IPS-15b (cell line): ENCODE data around the gene PCP4L1.

Experiments
- H3K27me3 ChIP-seq: one replicate; pipeline ENCODE4 v1.6.1; 2013; ENCODE audit warnings: low read length; ENCODE audit not compliant: control insufficient read depth, insufficient read depth
- H3K36me3 ChIP-seq: one replicate; pipeline ENCODE4 v1.6.1; 2013; ENCODE audit warnings: low read length; ENCODE audit not compliant: control insufficient read depth, insufficient read depth
- H3K4me1 ChIP-seq: one replicate; pipeline ENCODE4 v1.6.1; 2013; ENCODE audit warnings: mild to moderate bottlenecking, low read length; ENCODE audit not compliant: control insufficient read depth, insufficient read depth
- H3K4me3 ChIP-seq: one replicate; pipeline ENCODE4 v1.5.1; 2013; ENCODE audit warnings: low read depth, low read length
- H3K9ac ChIP-seq: one replicate; pipeline ENCODE4 v1.6.1; 2013; ENCODE audit warnings: low read depth, mild to moderate bottlenecking, low read length
- H3K9me3 ChIP-seq: one replicate; pipeline ENCODE4 v1.6.1; 2013; ENCODE audit warnings: mild to moderate bottlenecking, low read length; ENCODE audit not compliant: control insufficient read depth, insufficient read depth

The PCP4L1 gene

DNA sequence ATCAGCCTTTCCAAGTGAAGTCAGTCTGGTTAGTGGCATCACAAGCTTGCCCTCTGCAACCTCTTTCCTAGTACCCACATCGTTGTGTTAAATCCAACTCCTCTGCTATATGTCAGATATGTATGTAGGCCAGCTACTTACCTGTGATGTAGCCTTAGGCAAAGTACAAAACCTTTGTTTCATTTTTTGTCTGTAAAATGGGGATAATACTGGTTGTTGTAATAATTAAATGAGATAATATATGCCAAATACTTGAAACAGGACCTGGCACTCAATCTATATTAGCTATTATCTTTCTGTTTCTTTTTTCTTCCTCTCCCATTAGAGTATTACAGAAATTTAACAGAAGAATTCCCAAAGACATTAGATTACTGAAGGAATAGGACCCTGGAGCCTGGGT lies 1.2 kb downstream of the PCP4L1 start:
- Histone ChIP-seq H3K9me3 (peaks cover 6% of the 10 kb centered on the region), H3K36me3 (no peaks in the 10 kb centered on the region), H3K9ac (no peak overlapping the region), H3K4me1 (peaks cover 15% of the 10 kb centered on the region), H3K4me3 (no peak overlapping the region), H3K27me3 (peaks cover 33% of the 10 kb centered on the region)

GRCh38 chr1:161260376-161261260 lies 2.1 kb downstream of the PCP4L1 start:
- H3K27me3 ChIP-seq = peaks cover 33% of the 10 kb centered on the region
- H3K4me3 ChIP-seq = no peak overlapping the region
- peaks cover 6% of the 10 kb centered on the region for H3K9me3 ChIP-seq
- H3K36me3 ChIP-seq = no peaks in the 10 kb centered on the region
- peaks cover 15% of the 10 kb centered on the region for H3K4me1 ChIP-seq
- no peak overlapping the region for H3K9ac ChIP-seq

DNA sequence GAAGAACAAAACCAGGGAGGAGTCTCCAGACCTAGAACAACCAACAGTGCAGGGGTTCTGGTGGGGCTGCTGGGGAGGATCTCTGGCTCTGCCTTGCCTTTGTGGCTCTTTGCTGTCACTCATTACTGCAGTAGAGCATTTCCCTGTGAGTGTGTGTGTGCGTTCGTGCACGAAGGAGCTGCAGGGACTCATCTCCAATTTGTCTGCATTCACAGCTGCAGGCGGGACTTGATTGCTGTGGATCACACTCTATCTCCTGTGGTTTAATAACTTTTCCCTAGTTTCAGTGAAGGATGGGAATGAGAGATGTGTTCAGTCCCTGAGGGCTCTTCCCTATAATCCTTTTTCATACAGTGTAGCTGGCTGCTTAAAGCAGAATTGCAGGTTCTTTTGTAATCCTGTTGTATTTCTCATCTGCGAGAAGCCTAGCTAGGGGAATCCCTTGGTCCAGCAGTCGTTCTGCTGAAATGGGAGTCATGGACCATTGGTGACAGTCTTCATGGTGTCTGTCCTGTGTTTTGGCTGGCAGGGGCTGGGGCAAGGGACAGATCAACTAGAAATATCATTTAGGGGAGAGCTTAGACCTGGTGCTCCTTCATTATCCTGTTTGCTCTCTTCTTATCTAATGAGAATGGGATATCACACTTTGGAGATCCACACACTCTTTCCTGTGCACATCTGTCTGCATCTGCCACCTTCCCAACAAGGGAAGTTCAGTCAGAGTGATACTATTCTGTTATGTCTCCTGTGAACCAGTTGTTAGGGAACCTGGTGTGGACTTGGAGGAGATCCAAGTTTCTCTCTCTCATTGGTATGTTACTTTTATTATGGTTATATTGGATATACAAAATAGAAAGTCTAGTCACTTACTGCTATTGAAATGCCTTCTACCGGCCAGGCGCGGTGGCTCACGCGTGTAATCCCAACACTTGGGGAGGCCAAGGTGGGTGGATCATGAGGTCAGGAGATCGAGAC lies 3.0 kb downstream of the PCP4L1 start:
- H3K9me3 ChIP-seq = peaks cover 3% of the 10 kb centered on the region
- peaks cover 15% of the 10 kb centered on the region for H3K4me1 ChIP-seq
- H3K4me3 ChIP-seq = no peak overlapping the region
- no peaks in the 10 kb centered on the region for H3K36me3 ChIP-seq
- no peak overlapping the region for H3K9ac ChIP-seq
- H3K27me3 ChIP-seq = peaks cover 33% of the 10 kb centered on the region

DNA sequence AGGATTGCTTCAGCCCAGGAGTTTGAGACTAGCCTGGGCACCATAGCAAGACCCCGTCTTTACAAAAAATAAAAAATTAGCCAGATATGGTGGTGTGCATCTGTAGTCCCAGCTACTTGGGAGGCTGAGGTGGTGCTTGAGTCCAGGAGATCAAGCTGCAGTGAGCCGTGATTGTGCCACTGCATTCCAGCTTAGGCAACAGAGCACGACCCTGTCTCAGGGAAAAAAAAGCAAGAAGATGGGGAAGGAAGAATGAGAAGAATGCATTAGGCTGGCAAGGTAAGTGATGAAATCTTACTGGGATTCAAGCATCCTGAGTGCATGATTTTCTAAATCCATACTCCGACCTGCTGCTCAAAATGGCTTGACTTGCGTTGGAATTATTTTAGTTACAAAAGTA lies 6.8 kb downstream of the PCP4L1 start:
- Histone ChIP-seq H3K9me3 (no peaks in the 10 kb centered on the region), H3K9ac (no peak overlapping the region), H3K4me3 (no peak overlapping the region), H3K4me1 (peaks cover 13% of the 10 kb centered on the region), H3K36me3 (no peaks in the 10 kb centered on the region), H3K27me3 (peaks cover 14% of the 10 kb centered on the region)

DNA sequence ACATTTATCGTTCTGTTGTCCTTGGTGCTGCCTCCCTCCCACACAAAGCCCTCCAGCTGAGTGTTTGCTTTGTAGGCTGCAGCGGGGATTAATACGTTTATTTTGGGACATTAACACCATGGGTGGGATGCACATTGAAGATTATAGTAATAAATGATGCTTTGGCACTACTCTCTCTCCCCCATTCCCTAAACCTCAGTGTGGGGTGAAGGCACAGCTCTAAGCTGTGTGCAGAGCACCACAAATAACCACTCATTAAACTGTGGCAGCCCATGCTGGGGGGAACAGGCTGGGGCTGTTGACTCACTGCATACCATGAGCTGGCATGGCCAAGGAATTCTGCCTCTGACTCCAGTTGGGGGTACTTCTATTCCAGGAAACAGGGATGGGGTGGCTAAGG lies 7.7 kb downstream of the PCP4L1 start:
- H3K9ac ChIP-seq = no peak overlapping the region
- peaks cover 7% of the 10 kb centered on the region for H3K27me3 ChIP-seq
- no peaks in the 10 kb centered on the region for H3K36me3 ChIP-seq
- H3K9me3 ChIP-seq = no peaks in the 10 kb centered on the region
- H3K4me3 ChIP-seq = no peak overlapping the region
- peaks cover 5% of the 10 kb centered on the region for H3K4me1 ChIP-seq

DNA sequence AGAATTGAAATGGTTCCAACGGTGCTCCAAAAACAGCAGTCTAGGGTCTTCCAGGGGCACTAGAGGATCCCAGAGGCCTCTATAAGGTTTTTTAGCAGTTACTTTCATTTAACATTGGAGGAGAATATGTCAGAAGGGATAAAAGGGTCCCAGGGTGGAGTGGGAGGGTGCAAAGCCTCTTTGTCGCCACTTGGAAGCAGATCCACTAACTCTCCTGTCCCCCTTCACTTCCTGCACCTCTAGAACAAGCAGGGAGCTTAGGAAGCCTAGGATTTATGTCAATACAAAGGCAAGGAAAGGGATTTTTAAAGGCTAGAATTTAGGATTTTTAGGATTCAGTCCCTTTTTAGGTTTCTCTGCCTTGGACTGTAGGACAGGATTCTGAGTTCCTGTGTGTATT lies 8.3 kb downstream of the PCP4L1 start:
- Histone ChIP-seq H3K27me3 (peaks cover under 1% of the 10 kb centered on the region), H3K36me3 (no peaks in the 10 kb centered on the region), H3K4me1 (peaks cover 3% of the 10 kb centered on the region), H3K9me3 (no peaks in the 10 kb centered on the region), H3K9ac (no peak overlapping the region), H3K4me3 (no peak overlapping the region)

- peaks cover 3% of the 10 kb centered on the region for H3K4me1 ChIP-seq
- H3K9ac ChIP-seq = no peak overlapping the region
- no peak overlapping the region for H3K4me3 ChIP-seq
- no peaks in the 10 kb centered on the region for H3K27me3 ChIP-seq
- H3K9me3 ChIP-seq = no peaks in the 10 kb centered on the region
- H3K36me3 ChIP-seq = no peaks in the 10 kb centered on the region
Measured at GRCh38 chr1:161267321-161267720, 8.8 kb downstream of the PCP4L1 start.

DNA sequence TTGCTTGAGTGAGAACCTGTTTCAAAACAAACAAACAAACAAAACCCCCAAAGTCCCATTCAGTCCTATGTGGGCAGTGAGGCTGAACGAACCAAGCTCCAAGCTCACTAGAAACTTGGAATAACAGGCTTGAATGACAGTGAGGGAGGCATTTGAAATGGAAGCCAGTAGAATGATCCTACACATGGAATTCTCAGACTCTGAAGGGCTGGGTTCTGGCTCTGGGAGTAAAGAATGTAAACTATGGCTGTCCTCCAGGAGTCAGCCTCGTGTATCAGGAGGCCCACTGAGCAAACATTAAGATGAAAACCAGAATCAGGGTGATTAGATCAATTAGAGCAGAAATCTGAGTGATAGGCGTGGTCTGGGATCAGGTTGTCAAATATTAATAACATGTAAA lies 14.9 kb downstream of the PCP4L1 start:
- no peaks in the 10 kb centered on the region for H3K36me3 ChIP-seq
- no peaks in the 10 kb centered on the region for H3K27me3 ChIP-seq
- H3K9me3 ChIP-seq = no peaks in the 10 kb centered on the region

DNA sequence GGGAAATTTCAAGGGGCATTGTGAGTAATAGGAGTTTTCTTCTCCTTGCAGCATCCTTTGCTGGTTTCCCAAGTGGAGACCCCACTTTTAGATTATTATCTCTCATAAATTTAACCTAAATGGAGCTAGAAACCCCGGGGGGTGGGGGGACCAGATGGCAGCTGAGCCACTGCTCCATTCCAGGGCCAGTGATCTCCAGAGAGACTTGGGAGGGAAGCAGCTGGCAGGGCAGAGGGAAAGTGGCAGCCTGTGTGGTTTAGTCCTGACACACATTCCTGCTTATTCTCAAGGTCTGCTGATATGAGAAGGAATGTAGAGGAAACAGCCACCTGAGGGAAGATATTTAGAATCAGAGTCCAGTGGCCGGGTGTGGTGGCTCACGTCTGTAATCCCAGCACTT lies 16.3 kb downstream of the PCP4L1 start:
- no peaks in the 10 kb centered on the region for H3K36me3 ChIP-seq
- H3K4me1 ChIP-seq = no peaks in the 10 kb centered on the region
- H3K9ac ChIP-seq = no peak overlapping the region
- H3K27me3 ChIP-seq = no peaks in the 10 kb centered on the region
- no peaks in the 10 kb centered on the region for H3K9me3 ChIP-seq
- H3K4me3 ChIP-seq = no peak overlapping the region

More for the DNA sequence above, 14.9 kb downstream of the PCP4L1 start:
- Histone ChIP-seq H3K9ac (no peak overlapping the region), H3K4me1 (no peaks in the 10 kb centered on the region), H3K4me3 (no peak overlapping the region)

DNA sequence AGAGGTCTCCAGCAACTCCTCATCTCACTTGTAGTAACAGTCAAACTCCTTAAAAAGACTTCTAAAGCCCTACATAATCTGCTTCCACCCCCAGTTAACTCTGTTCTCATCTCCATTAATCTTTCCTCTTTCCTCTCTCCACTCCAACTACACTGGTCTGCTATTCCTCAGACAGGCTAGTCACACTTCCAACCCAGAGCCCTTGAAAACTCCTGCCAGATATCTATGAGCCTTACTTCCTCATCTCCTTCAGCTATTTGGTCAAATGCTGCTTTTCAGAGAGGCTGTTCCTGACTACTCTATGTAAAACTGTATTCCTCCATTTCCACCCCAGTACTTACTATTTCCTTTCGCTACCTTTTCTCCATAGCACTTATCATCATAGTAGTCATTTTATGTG lies 24.4 kb downstream of the PCP4L1 start:
- Histone ChIP-seq H3K9ac (no peak overlapping the region), H3K9me3 (no peaks in the 10 kb centered on the region), H3K36me3 (no peaks in the 10 kb centered on the region), H3K4me1 (peaks cover 10% of the 10 kb centered on the region), H3K4me3 (no peak overlapping the region), H3K27me3 (peaks cover 2% of the 10 kb centered on the region)

GRCh38 chr1:161285113-161285512 lies 26.6 kb downstream of the PCP4L1 start:
- Histone ChIP-seq H3K9ac (no peak overlapping the region), H3K4me3 (no peak overlapping the region), H3K4me1 (peaks cover 12% of the 10 kb centered on the region), H3K36me3 (no peaks in the 10 kb centered on the region), H3K9me3 (no peaks in the 10 kb centered on the region), H3K27me3 (peaks cover 2% of the 10 kb centered on the region)
